Gastroesophageal sphincter (tissue), 4 donors: ENCODE data around the gene TMOD1. TPM values are rescaled to one million over a fixed set of nuclear protein-coding genes. Genes with fewer than 3 reads are reported as not detected.

ENCODE experiments used
- ATAC-seq: fragments of 150-250 bp; one replicate; pipeline ENCODE4 v1.9.1; 2016; ENCODE audit warnings: mild to moderate bottlenecking, moderate library complexity
- H3K27ac ChIP-seq, 4 donors: fragments of 200-600 bp; sonication (generic) in 3 of 4; 1 replicate in 3 of 4; 2 replicates in 1 of 4; pipeline ENCODE4 v1.5.1; 2016 to 2019
- H3K27me3 ChIP-seq: fragments of 200-600 bp; sonication (generic); one replicate; pipeline ENCODE4 v1.5.1; 2019
- H3K36me3 ChIP-seq, 2 donors: fragments of 200-600 bp; sonication (generic); one replicate each; pipeline ENCODE4 v1.5.1; 2019; ENCODE audit warnings: control low read depth in 1 of 2
- H3K4me1 ChIP-seq, 3 donors: fragments of 200-600 bp; sonication (generic); 1 replicate in 2 of 3; 2 replicates in 1 of 3; pipeline ENCODE4 v1.5.1; 2016 to 2019; ENCODE audit warnings: control low read depth in 2 of 3
- H3K4me3 ChIP-seq, 2 donors: fragments of 200-600 bp; sonication (generic); one replicate each; pipeline ENCODE4 v1.5.1; 2019; ENCODE audit warnings: mild to moderate bottlenecking in 1 of 2, moderate library complexity in 1 of 2
- H3K9me3 ChIP-seq, 3 donors: fragments of 200-600 bp; sonication (generic); one replicate each; pipeline ENCODE4 v1.5.1; 2017 to 2019; ENCODE audit warnings: control low read depth in 2 of 3
- EP300 ChIP-seq: sonication (generic); formaldehyde crosslinking; IDR thresholded peaks from one replicate; pipeline ENCODE4 v1.6.1; 2017; ENCODE audit warnings: antibody characterized with exemption, mild to moderate bottlenecking
- POLR2A ChIP-seq, 2 donors: fragments of 450-650 bp; IDR thresholded peaks; one replicate each; pipeline ENCODE4 v1.6.1; 2017; ENCODE audit warnings: antibody characterized with exemption in 2 of 2, mild to moderate bottlenecking in 2 of 2, moderate library complexity in 1 of 2
- POLR2AphosphoS5 ChIP-seq: sonication (generic); formaldehyde crosslinking; IDR thresholded peaks from one replicate; pipeline ENCODE4 v1.6.1; 2017; ENCODE audit warnings: antibody characterized with exemption
- WGBS, 2 donors: methylation state at CpG; one replicate each; pipeline ENCODE4 v1.1.5; 2018; ENCODE audit warnings: low coverage in 1 of 2; 5-methylcytosine and 5-hydroxymethylcytosine counted together
- total RNA-seq, 4 donors: library from RNA; depleted of rRNA; stranded (reverse); fragments of >200 nt; gene quantifications; one replicate each; pipeline ENCODE4 v1.1.0, GENCODE V29; 2016
- TF ChIP-seq, protein P1 (sequence below), 4 experiments: fragments of 200-600 bp in 2 of 4; fragments of 450-650 bp in 2 of 4; sonication (generic) in 1 of 4; IDR thresholded peaks; one replicate each; pipeline ENCODE4 v1.5.1; 2017 to 2019; ENCODE audit warnings: antibody characterized with exemption in 4 of 4, mild to moderate bottlenecking in 2 of 4, moderate library complexity in 2 of 4

The TMOD1 gene
- total RNA-seq, 4 donors from 2014 or later, result 38.6 to 99.6 (median 76.7) TPM

DNA sequence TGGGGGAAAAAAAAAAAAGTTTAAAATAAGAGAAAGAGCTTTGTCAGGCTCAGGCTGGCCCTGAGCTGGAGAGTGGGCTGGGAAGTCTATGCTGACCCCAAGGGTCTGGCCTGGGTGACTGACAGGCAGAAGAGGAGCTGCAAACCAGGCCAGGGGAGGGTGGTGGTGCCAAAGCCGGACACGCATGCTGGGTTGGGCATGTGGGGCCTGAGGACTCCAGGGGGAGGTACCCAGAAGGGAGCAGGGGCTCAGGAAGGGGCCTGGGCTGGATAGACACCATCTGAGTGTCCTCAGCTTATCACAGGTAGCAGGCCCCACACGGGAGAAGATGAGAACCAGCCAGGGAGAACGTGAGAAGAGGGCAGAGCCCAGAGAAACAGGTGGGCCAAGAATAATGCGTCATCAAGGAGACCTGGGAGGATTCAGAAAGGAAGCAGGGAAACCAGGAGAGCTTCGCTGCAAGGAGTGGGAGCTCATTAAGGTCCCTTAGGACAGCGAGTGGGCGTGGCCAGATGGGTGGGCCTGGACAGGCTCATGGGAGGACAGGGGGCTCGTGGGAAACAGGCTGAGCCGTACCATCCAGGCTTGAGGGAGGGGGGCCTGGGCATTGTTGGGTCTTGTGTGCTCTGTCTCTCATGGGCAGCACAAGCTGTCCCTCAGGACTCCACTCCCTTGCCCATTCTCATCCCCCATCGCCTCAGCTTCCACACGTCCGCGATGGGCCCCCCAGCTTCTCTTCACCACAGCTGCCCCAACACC is 16.0 kb downstream of the TMOD1 start:
- Histone ChIP-seq H3K4me3 (no peak overlapping the region), H3K9me3 (no peaks in the 10 kb centered on the region), H3K36me3 (no peaks in the 10 kb centered on the region), H3K27ac (peak overlapping the region; percentile 76 to 86 (median 84)), H3K27me3 (no peaks in the 10 kb centered on the region), H3K4me1 (peaks cover 25 to 95% (median 29%) of the 10 kb centered on the region in 3 donors)
- no peak for ATAC-seq
- WGBS, 2 donors, result 71 to 75% methylated on average over 7 to 11 of the region's 14 CpGs
- TF ChIP-seq, protein P1, sequence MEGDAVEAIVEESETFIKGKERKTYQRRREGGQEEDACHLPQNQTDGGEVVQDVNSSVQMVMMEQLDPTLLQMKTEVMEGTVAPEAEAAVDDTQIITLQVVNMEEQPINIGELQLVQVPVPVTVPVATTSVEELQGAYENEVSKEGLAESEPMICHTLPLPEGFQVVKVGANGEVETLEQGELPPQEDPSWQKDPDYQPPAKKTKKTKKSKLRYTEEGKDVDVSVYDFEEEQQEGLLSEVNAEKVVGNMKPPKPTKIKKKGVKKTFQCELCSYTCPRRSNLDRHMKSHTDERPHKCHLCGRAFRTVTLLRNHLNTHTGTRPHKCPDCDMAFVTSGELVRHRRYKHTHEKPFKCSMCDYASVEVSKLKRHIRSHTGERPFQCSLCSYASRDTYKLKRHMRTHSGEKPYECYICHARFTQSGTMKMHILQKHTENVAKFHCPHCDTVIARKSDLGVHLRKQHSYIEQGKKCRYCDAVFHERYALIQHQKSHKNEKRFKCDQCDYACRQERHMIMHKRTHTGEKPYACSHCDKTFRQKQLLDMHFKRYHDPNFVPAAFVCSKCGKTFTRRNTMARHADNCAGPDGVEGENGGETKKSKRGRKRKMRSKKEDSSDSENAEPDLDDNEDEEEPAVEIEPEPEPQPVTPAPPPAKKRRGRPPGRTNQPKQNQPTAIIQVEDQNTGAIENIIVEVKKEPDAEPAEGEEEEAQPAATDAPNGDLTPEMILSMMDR (IDR thresholded peaks at IDR 0.05), result no peak
- TF ChIP-seq POLR2A (IDR thresholded peaks at IDR 0.05) (no peak), EP300 (no peak), POLR2AphosphoS5 (no peak)

DNA sequence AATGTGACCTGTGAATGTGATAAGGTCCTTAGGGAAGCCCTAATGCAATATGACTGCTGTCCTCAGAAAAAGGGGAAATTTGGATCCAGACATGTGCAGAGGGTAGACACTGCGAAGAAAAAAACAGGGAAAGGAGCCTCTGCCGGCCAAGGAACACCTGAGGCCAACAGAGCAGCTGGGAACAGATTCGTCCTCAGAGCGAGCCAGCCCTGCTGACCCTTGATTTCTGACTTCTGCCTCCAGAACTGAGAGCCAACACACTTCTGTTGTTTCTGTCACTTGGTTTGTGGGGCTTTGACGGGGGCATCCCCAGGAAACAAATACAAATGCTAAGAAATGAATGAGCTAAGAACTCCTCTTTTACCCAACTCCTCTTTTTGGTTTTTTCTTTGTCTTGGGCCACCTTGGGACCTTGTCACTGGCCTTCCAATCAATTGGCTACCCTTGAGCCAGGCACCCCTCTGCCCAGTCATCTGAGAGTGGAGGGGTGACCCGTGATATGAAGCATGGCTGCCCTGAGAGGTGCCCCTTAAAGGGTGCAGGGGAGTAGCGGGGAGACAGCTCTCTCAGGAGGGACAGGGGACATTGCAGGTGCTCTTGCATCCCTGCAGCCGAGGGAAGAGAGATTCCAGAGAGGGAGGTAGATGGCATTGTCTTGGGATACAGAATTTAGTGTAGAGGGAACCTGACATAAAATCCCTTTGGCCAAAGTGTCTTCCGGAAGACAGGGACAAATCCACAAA is 16.9 kb downstream of the TMOD1 start:
- TF ChIP-seq POLR2A (IDR thresholded peaks at IDR 0.05) (no peak), EP300 (no peak), POLR2AphosphoS5 (no peak)
- TF ChIP-seq, protein P1 (IDR thresholded peaks at IDR 0.05), result no peak
- ATAC-seq, result no peak
- Histone ChIP-seq H3K27me3 (no peaks in the 10 kb centered on the region), H3K9me3 (no peaks in the 10 kb centered on the region), H3K36me3 (no peaks in the 10 kb centered on the region), H3K4me1 (peaks cover 25 to 97% (median 29%) of the 10 kb centered on the region in 3 donors), H3K4me3 (no peak overlapping the region), H3K27ac (peak overlapping the region; percentile 76 to 86 (median 84))
- 56 to 60% methylated on average over 5 to 7 of the region's 9 CpGs for WGBS, 2 donors

GRCh38 chr9:97518909-97519307 is 17.4 kb downstream of the TMOD1 start:
- ATAC-seq, result peak; percentile 90
- Histone ChIP-seq H3K27me3 (no peaks in the 10 kb centered on the region), H3K4me1 (peaks cover 25 to 98% (median 29%) of the 10 kb centered on the region in 3 donors), H3K4me3 (no peak overlapping the region), H3K36me3 (no peaks in the 10 kb centered on the region), H3K27ac (peak overlapping the region; percentile 76 to 86 (median 84)), H3K9me3 (no peaks in the 10 kb centered on the region)
- no peak for TF ChIP-seq POLR2A (IDR thresholded peaks at IDR 0.05)
- TF ChIP-seq POLR2AphosphoS5, result peak; percentile 97
- TF ChIP-seq, protein P1 (IDR thresholded peaks at IDR 0.05), result no peak
- WGBS, 2 donors, result 7 to 8% methylated on average over 3 to 6 of the region's 6 CpGs

GRCh38 chr9:97519441-97519970 is 18.0 kb downstream of the TMOD1 start:
- H3K27ac ChIP-seq, result peak overlapping the region; percentile 76 to 86 (median 84)
- WGBS, 2 donors, result 78% methylated on average over 5 of the region's 11 CpGs; no CpG with 5 or more reads in 1 of the 2 donors
- TF ChIP-seq POLR2AphosphoS5 (no peak), EP300 (no peak), POLR2A (IDR thresholded peaks at IDR 0.05) (no peak)
- TF ChIP-seq, protein P1 (IDR thresholded peaks at IDR 0.05), result no peak
- no peaks in the 10 kb centered on the region for H3K9me3 ChIP-seq
- H3K36me3 ChIP-seq, result peaks cover 0 to 4% of the 10 kb centered on the region in 2 donors
- peaks cover 25 to 100% (median 29%) of the 10 kb centered on the region in 3 donors for H3K4me1 ChIP-seq
- ATAC-seq, result no peak
- H3K4me3 ChIP-seq, result no peak overlapping the region
- H3K27me3 ChIP-seq, result no peaks in the 10 kb centered on the region
